GM06990 (cell line): ENCODE measurements around the gene SETD7.

Experiments used
- DNase-seq: peaks from one replicate; pipeline ENCODE4 v3.0.0-alpha.2; 2011; ENCODE audit not compliant: insufficient read length; ENCODE audit errors: extremely low read depth
- H3K27me3 ChIP-seq: replicated peaks from 2 replicates; pipeline ENCODE4 v1.6.0; 2011; ENCODE audit warnings: low read length; ENCODE audit not compliant: control insufficient read depth, insufficient read depth
- H3K36me3 ChIP-seq: 2 replicates; pipeline ENCODE4 v1.5.1; 2011; ENCODE audit warnings: low read length; ENCODE audit not compliant: control insufficient read depth, insufficient read depth
- H3K4me3 ChIP-seq: replicated peaks from 2 replicates; pipeline ENCODE4 v1.5.1; 2011; ENCODE audit warnings: low read depth, mild to moderate bottlenecking, control low read depth, low read length
- CTCF ChIP-seq: IDR thresholded peaks from 2 replicates; pipeline ENCODE4 v1.5.1; 2011; ENCODE audit warnings: low read length, control low read depth, mild to moderate bottlenecking, inconsistent platforms; ENCODE audit not compliant: insufficient read depth, poor library complexity, severe bottlenecking

The SETD7 gene

GRCh38 chr4:139562067-139562684 lies 6.2 kb upstream of the SETD7 start:
- Histone ChIP-seq H3K4me3 (no peak overlapping the region), H3K36me3 (no peaks in the 10 kb centered on the region), H3K27me3 (peaks cover 4% of the 10 kb centered on the region)
- no peak for TF ChIP-seq CTCF
- no peak for DNase-seq

GRCh38 chr4:139560406-139561104 lies 4.5 kb upstream of the SETD7 start:
- Histone ChIP-seq H3K4me3 (no peak overlapping the region), H3K27me3 (peaks cover 8% of the 10 kb centered on the region), H3K36me3 (no peaks in the 10 kb centered on the region)
- peak; percentile 28 for DNase-seq
- TF ChIP-seq CTCF = no peak

- no peaks in the 10 kb centered on the region for H3K36me3 ChIP-seq
- peaks cover 8% of the 10 kb centered on the region for H3K27me3 ChIP-seq
- H3K4me3 ChIP-seq = no peak overlapping the region
- TF ChIP-seq CTCF = no peak
- no peak for DNase-seq
Measured at GRCh38 chr4:139559687-139560086, 3.7 kb upstream of the SETD7 start.

- H3K27me3 ChIP-seq = peaks cover 8% of the 10 kb centered on the region
- no peak overlapping the region for H3K4me3 ChIP-seq
- no peak for TF ChIP-seq CTCF
- H3K36me3 ChIP-seq = no peaks in the 10 kb centered on the region
- DNase-seq = no peak
Measured at GRCh38 chr4:139559089-139559479, 3.1 kb upstream of the SETD7 start.

DNA sequence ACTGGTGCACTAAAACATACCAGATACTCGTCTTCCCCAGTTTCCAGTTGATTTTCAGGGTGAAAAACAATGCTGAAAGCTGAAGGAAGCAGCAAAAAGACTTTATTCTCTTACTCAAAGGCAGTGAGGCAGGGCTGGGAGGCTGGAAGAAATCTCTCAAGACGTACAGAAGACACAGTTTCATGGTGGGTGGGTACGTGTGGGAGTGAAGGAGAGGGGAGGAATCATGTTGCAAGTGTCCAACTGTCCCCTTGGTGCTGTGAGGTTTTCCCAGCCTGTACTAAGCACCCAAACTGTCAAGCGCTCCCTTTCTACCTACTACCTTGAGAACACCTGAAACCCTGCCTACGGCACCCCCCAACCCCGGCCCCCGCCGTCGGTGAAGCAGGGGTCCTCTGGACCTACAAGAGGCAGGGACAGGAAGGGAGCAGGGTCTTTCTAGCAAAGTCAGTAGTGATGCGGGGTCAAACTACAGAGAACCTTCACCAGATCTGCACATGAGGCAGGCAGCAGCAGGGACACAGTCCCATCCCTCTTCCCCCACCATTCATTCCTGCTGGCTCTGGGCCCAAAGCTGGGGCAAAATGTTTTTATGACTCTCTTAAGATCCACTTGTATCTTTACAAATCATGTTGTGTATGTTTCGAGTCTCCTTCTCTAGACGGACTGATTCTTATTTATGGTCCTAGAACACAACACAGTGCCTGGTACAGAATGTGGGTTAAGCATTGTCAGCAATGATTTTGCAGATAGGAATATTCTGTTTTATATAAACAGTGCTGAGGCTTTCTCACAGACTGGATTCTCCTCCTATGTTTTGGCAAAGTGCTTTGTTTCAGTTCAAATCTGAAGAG lies 2.4 kb upstream of the SETD7 start:
- Histone ChIP-seq H3K4me3 (no peak overlapping the region), H3K36me3 (no peaks in the 10 kb centered on the region), H3K27me3 (peaks cover 8% of the 10 kb centered on the region)
- no peak for TF ChIP-seq CTCF
- DNase-seq = no peak
